Measurements from ENCODE around the gene EXT2. TPM values are rescaled to one million over a fixed set of nuclear protein-coding genes. Genes with fewer than 3 reads are reported as not detected.

Gene EXT2
- total RNA-seq, 1 donor from 2014 or later, result 142 TPM

- FAIRE-seq, result no peak
- DNase-seq (ENCODE audit: low spot score in 2 of 2), result no peak
Measured at GRCh38 chr11:44128729-44129128, 33.3 kb downstream of the EXT2 start.

GRCh38 chr11:44130751-44131150, 35.3 kb downstream of the EXT2 start:
- DNase-seq (ENCODE audit: low spot score in 2 of 2) (no peak), FAIRE-seq (no peak)

GRCh38 chr11:44133335-44133946, 38.0 kb downstream of the EXT2 start:
- no peak for FAIRE-seq
- DNase-seq (ENCODE audit: low spot score in 2 of 2), result no peak

GRCh38 chr11:44134625-44135024, 39.1 kb downstream of the EXT2 start:
- FAIRE-seq (no peak), DNase-seq (ENCODE audit: low spot score in 2 of 2) (no peak)

DNA sequence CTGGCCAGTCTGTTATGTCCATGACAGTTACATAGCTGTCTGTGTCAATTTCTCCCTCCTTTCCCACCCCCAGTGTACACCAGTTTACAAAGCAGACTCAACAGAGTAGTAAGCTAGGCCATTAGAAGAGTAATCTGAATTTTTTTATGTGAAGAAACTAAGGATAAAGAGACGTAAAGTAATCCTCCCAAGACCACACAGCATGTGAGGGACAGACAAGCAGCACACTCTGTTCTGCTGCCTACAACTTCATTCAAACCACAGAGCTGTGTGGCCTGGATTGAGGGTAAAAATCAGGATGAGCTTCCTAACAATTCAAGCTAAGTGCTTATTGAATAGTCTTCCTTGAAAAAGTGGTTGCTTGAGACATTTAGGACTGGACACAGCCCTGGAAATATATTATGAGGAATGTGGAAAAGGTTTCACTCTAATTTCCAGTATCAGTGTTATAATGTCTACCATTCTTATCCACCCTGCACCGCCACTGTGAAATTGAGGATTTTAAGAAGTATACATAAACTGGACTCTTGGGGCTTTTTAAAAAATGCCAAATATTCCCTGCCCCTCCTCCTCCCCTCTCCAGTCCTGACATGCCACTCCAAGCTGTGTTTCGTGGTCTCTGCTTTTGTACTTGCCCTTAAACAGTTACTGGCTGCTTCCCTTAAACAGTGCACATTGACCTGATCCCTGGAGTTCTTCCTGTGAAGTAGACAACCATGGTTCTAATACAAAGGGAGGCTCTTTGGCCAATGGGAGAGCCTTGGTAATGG, 40.9 kb downstream of the EXT2 start:
- DNase-seq (ENCODE audit: low spot score in 2 of 2), result no peak
- no peak for FAIRE-seq

- no peak for FAIRE-seq
Measured at GRCh38 chr11:44137057-44137456, 41.6 kb downstream of the EXT2 start.

DNA sequence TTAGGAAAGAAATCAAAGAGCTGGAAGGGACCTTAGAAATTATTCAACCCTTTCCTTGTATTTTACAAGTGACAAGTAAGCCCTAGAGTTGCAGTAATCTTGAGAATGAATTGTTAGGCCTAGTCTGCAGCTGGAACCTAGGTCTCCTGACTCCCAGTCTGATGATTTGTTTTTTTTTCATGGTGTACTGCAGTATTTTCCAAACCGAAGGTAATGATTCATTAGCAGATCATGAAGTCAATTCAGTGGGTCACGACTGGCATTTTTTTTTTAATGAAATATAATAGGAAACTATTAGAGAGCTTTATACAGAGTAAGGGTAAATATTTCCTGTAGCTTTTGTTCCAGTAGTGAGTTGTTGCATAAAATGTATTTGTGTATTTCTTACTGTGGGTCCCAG, 42.8 kb downstream of the EXT2 start:
- FAIRE-seq, result no peak

More at GRCh38 chr11:44137057-44137456, 41.6 kb downstream of the EXT2 start:
- DNase-seq (ENCODE audit: low spot score in 2 of 2), result no peak

DNA sequence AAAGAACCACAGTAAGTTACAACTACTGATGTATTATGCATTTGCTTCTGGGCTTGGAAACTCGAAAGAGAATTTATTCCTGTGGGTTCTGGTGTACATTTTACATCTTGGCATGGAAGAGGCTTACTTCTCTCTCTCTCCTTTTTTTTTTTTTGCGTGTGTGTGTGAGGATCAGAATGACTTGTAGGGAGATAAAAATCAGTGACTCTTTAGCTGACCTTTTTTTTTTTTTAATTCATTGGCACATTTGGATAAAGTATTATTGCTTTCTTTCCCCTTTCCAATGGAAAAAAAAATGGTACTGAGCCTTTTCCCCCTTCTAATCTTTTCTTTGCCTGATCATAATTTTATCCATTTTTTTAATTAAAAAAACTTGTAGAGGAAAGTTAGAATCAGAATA, 43.5 kb downstream of the EXT2 start:
- FAIRE-seq, result no peak
- no peak for DNase-seq (ENCODE audit: low spot score in 2 of 2)

More for the DNA sequence above, 42.8 kb downstream of the EXT2 start:
- no peak for DNase-seq (ENCODE audit: low spot score in 2 of 2)

DNA sequence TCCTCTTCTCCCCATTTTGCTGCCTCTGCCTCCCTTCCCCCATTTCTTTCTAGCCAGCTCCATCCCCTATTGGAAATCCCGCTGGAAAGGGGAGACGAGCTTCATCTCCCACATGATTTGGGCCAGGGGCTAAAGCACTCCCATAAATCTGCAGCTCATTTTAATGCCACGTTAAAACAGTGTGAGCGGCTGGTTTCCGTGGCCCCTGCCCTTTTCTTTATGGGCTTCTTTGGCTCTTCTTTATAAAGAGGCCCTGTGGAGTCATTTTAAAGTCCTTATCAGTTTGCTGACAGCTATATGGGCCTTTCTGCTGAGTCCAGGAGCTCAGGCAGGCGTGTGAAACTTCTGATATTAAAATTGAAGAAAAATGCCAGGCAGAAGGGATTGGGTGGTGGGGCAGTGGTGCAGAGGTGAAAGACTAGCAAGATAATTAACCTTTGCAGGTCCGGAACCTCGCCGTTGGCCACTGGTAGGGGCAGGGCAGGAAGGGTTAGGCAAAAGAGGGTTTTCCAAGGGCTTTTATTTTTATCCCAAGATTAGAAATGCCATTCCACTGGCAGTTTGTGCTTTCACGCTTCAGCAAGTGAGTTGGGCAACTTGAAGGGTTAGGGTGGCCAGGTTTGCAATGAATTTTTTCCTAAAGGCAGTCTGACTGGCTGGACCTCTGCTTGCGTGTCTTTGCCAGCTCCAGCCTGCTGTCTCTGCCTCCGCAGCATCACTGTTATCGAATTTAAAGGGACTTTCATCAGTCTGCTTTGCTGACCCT, 44.3 kb downstream of the EXT2 start:
- FAIRE-seq (no peak), DNase-seq (ENCODE audit: low spot score in 2 of 2) (no peak)

DNA sequence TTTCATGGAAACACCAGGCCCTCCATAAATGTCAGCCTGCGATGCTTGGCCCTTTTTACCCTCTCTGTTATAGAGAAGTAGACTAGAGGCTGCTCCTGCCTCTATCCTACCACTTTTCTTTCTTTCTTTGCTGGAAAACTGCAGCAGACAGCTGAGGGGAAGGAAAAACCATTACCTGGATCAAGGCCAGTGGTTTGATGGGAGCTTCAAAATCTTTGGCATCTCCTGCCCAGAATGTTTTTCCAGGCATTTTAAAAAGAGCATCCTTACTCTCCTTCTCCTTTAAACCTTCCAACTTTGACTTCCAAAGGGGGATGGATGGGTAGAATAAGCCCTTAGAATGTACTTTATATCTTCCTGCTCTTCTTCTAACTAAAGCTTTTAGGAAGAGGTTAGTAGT, 44.9 kb downstream of the EXT2 start:
- FAIRE-seq (no peak), DNase-seq (ENCODE audit: low spot score in 2 of 2) (no peak)

GRCh38 chr11:44140805-44141204, 45.3 kb downstream of the EXT2 start:
- DNase-seq (ENCODE audit: low spot score in 2 of 2), result no peak
- no peak for FAIRE-seq

- FAIRE-seq (no peak), DNase-seq (ENCODE audit: low spot score in 2 of 2) (no peak)
Measured at GRCh38 chr11:44143987-44144909, 48.8 kb downstream of the EXT2 start.

DNA sequence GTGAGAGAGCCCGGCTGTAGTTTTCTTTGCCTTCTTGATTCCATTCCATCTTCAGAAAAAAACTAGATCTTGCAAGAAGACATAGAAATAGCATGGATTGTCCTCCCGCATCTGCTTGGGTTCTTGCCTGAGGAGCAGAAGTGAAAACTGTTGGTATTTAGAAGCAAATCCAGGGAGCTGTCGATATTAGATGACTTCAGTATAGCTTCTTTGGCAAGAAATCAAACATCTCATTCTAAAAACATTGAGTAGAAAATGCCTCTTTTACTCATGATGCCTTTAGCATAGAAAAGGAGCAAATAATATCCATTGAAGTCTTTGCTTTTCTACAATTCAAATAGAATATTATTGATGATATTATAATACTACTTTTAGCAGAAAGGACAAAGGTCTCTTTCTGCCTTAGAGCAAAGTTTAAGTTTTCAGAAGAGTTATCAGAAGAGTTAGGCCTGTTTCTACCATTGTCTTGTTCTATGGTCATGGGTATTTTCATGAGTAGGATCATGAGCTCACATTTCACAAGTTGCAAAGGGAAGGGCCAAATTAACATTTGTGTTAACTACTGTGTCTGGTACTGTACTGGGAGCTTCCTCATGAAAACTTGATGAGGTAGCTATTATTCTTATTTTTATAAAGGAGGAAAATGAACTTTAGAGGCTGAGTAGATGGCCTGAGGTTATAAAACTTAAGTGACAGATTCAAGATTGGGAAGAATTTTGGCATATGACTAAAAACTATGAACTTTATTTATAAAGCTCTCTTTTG, 49.7 kb downstream of the EXT2 start:
- DNase-seq (ENCODE audit: low spot score in 2 of 2) (no peak), FAIRE-seq (no peak)

- FAIRE-seq, result no peak
- no peak for DNase-seq (ENCODE audit: low spot score in 2 of 2)
Measured at GRCh38 chr11:44146931-44147330, 51.5 kb downstream of the EXT2 start.

GRCh38 chr11:44147751-44148150, 52.3 kb downstream of the EXT2 start:
- FAIRE-seq, result no peak
- no peak for DNase-seq (ENCODE audit: low spot score in 2 of 2)

GRCh38 chr11:44149651-44150050, 54.2 kb downstream of the EXT2 start:
- no peak for DNase-seq (ENCODE audit: low spot score in 2 of 2)
- no peak for FAIRE-seq

- no peak for FAIRE-seq
- DNase-seq (ENCODE audit: low spot score in 2 of 2), result no peak
Measured at GRCh38 chr11:44150401-44150800, 54.9 kb downstream of the EXT2 start.

DNA sequence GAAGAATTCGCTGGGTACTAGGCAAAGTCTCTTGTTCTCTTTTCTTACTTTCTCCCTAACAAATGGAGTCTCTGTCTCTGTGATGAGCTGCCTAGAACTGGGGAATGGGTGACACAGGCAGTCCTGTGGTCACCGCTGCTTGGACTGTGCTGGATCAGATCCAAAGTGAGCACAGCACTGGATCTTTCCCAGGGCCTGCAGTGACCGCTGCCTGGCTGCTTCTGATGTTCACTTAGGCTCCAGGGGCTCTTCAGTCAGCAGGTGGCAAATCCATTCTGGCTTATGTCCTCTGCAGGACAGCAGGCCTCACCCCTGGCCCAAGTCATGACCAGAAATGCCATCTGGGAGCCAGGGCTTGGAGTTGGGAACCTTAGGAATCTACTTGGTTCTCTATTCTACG, 61.5 kb downstream of the EXT2 start:
- FAIRE-seq (no peak), DNase-seq (ENCODE audit: low spot score in 2 of 2) (no peak)

GRCh38 chr11:44158384-44158783, 62.9 kb downstream of the EXT2 start:
- peak; percentile 98 for FAIRE-seq
- DNase-seq (ENCODE audit: low spot score in 2 of 2), result no peak
